ENCODE results near the gene AGPAT4.

AGPAT4 gene

DNA sequence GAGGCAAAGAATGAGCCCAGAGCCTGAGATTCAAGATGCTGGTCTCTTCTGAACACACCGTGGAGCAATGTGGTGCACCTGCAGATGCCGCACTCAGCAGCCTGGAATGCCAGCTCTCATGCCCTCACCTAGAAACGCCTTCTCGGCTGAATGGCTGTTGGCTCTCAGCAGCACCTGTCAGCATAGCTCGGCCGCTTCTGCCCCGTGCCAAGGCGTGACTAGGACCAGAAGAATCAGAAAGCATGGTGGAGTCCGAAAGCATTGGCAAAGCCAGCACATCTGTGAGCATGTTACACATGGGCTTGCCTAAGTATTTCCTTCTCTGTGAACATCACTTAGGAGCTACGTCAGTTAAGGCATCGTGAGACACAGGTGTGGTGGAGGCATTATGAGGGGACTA, 141.5 kb downstream of the AGPAT4 start:
- no peak for TF ChIP-seq CTCF (IDR thresholded peaks at IDR 0.05; ENCODE audit: insufficient read depth, low read depth, low read length, missing control alignments)
- no peak for DNase-seq (ENCODE audit: low read depth)
- no peak overlapping the region for H3K4me3 ChIP-seq (ENCODE audit: low read length)

DNA sequence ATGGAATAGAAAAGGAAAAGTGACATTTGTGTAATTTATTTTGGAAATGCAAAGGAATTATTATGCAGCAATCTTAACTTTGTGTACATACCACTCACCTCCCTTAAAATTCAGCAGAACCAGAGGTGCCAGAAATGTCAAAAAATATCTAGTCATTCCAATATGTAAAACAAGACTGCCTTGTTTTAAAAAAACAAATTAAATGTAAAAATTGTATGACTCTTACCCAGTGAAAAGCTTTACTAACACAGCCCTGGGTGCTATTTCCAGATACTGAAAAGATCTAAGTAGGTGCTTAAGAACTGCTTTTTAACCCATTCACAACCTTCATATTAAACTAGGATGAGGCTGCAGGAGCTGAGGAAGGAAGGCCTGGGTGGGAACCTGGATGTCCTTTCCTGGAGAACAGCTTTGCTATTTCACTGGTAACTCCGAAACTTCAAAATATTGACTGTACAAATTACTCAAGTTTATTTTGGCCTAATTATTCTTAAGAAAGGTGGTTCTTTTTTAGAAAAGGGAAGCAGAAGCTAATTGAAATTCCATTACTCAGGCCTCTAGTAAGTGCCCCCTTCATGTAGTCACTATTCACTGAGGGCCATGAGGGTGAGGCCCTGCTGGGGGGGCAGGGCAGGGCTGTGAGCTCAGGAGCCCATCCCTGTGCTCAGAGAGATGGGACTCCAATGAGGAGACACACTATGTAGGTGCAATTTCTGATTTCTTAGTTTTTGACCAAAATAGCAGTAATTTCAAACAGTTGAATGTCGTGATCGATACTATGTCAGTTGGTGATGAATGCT, 142.7 kb downstream of the AGPAT4 start:
- no peak overlapping the region for H3K4me3 ChIP-seq (ENCODE audit: low read length)
- no peak for TF ChIP-seq CTCF (IDR thresholded peaks at IDR 0.05; ENCODE audit: insufficient read depth, low read depth, low read length, missing control alignments)
- DNase-seq (ENCODE audit: low read depth): no peak

DNA sequence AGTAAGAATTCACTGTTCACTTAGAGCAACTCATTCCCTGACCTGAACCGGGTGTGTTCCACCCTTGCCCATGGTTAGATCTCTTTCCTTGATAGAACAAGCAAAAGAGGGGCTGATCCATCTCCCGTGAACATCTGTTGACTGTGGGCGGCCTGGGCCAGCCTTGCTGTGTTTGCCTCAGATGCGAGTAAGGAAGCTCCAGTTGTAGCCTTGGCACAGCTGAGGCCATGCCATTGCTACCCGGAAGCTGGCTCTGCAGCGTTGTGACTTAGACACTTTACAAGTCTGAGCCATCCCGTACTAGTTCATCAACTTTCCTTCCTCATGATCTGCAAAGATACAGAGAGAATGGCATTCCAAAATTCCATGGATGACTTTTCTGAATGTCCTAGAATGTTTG, 143.3 kb downstream of the AGPAT4 start:
- DNase-seq (ENCODE audit: low read depth): no peak

GRCh38 chr6:161128680-161129196, 145.1 kb downstream of the AGPAT4 start:
- peak; percentile 76 for DNase-seq (ENCODE audit: low read depth)
- H3K4me3 ChIP-seq (ENCODE audit: low read length): no peak overlapping the region
- no peak for TF ChIP-seq CTCF (IDR thresholded peaks at IDR 0.05; ENCODE audit: insufficient read depth, low read depth, low read length, missing control alignments)

More for the DNA sequence above, 143.3 kb downstream of the AGPAT4 start:
- TF ChIP-seq CTCF (IDR thresholded peaks at IDR 0.05; ENCODE audit: insufficient read depth, low read depth, low read length, missing control alignments): no peak
- H3K4me3 ChIP-seq (ENCODE audit: low read length): no peak overlapping the region

DNA sequence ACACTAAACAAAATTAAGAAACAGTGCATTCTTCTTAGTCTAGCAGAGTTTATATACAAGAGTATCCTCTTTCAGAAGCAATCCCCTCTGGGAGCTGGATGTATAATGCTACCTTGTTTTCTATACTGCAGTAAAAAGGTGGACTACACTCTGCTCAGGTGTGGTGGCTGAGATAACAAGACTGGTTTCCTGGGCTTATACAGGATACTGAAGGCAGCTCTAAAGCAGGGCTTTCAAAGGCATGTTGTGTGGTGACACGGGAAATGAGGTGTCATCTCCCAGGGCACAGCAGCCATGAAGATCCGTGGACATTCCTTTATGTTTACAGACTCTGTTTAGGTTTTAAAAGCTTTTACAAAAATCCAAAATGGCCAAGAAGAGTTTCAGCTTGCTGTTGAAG, 145.6 kb downstream of the AGPAT4 start:
- TF ChIP-seq CTCF (IDR thresholded peaks at IDR 0.05; ENCODE audit: insufficient read depth, low read depth, low read length, missing control alignments): no peak
- no peak overlapping the region for H3K4me3 ChIP-seq (ENCODE audit: low read length)
- no peak for DNase-seq (ENCODE audit: low read depth)

GRCh38 chr6:161127071-161127740, 146.7 kb downstream of the AGPAT4 start:
- TF ChIP-seq CTCF (IDR thresholded peaks at IDR 0.05; ENCODE audit: insufficient read depth, low read depth, low read length, missing control alignments): no peak
- H3K4me3 ChIP-seq (ENCODE audit: low read length): no peak overlapping the region
- no peak for DNase-seq (ENCODE audit: low read depth)
